HepG2 (cell line): Measurements from ENCODE around the gene CCS. TPM values are rescaled to one million over a fixed set of nuclear protein-coding genes. Genes with fewer than 3 reads are reported as not detected.

ENCODE experiments used
- AGO1 ChIP-seq: fragments of 200-400 bp; formaldehyde crosslinking; IDR thresholded peaks from 2 replicates; pipeline ENCODE4 v1.6.1; 2017; ENCODE audit warnings: mild to moderate bottlenecking, low read depth, low read length, moderate library complexity; ENCODE audit not compliant: poor library complexity, severe bottlenecking
- AGO2 ChIP-seq: fragments of 200-400 bp; formaldehyde crosslinking; optimal IDR thresholded peaks from 2 replicates; pipeline ENCODE3; 2017; ENCODE audit warnings: mild to moderate bottlenecking, low read depth, low read length, moderate library complexity
- GATAD2A ChIP-seq: IDR thresholded peaks from 2 replicates; pipeline ENCODE4 v1.6.1; 2016
- HNRNPH1 ChIP-seq: fragments of 200-400 bp; formaldehyde crosslinking; optimal IDR thresholded peaks from 2 replicates; pipeline ENCODE3; 2017; ENCODE audit warnings: mild to moderate bottlenecking, low read depth, low read length
- NR2F2 ChIP-seq: IDR thresholded peaks from 2 replicates; pipeline ENCODE4 v1.6.1; 2012; ENCODE audit warnings: low read depth, inconsistent platforms, borderline replicate concordance
- PHF8 ChIP-seq: sonication (generic); formaldehyde crosslinking; IDR thresholded peaks from 2 replicates; pipeline ENCODE4 v1.5.0; 2020; ENCODE audit warnings: missing genetic modification reagents
- PTBP1 ChIP-seq: fragments of 200-400 bp; formaldehyde crosslinking; IDR thresholded peaks from 2 replicates; pipeline ENCODE4 v1.6.1; 2018; ENCODE audit warnings: low read length, low read depth; ENCODE audit not compliant: poor library complexity, severe bottlenecking
- SIN3B ChIP-seq: fragments of 150-350 bp; IDR thresholded peaks from 2 replicates; pipeline ENCODE4 v1.6.1; 2014; ENCODE audit warnings: low read length
- SIX4 ChIP-seq: sonication (generic); formaldehyde crosslinking; IDR thresholded peaks from 2 replicates; pipeline ENCODE4 v1.4.0; 2020; ENCODE audit warnings: missing genetic modification reagents
- ZFP36 ChIP-seq: fragments of 150-350 bp; IDR thresholded peaks from 2 replicates; pipeline ENCODE4 v1.6.1; 2018; ENCODE audit warnings: borderline replicate concordance, low read length, low read depth; ENCODE audit not compliant: partially characterized antibody
- ZFP41 ChIP-seq: sonication (generic); formaldehyde crosslinking; IDR thresholded peaks from 2 replicates; pipeline ENCODE4 v1.4.0; 2020; ENCODE audit warnings: mild to moderate bottlenecking, missing genetic modification reagents, borderline replicate concordance
- ZMYM3 ChIP-seq: sonication (generic); formaldehyde crosslinking; IDR thresholded peaks from 2 replicates; pipeline ENCODE4 v1.5.1; 2020; ENCODE audit warnings: mild to moderate bottlenecking, missing genetic modification reagents
- ZNF570 ChIP-seq: sonication (generic); formaldehyde crosslinking; IDR thresholded peaks from 2 replicates; pipeline ENCODE4 v1.4.0; 2020; ENCODE audit warnings: mild to moderate bottlenecking, missing genetic modification reagents, borderline replicate concordance
- ZNF713 ChIP-seq: sonication (generic); formaldehyde crosslinking; IDR thresholded peaks from 2 replicates; pipeline ENCODE4 v1.4.0; 2020; ENCODE audit warnings: mild to moderate bottlenecking, missing genetic modification reagents
- ZSCAN20 ChIP-seq: sonication (generic); formaldehyde crosslinking; IDR thresholded peaks from 2 replicates; pipeline ENCODE4 v1.4.0; 2020; ENCODE audit warnings: missing genetic modification reagents, mild to moderate bottlenecking, borderline replicate concordance
- ZSCAN9 ChIP-seq: IDR thresholded peaks from 2 replicates; pipeline ENCODE4 v1.6.1; 2016; ENCODE audit warnings: borderline replicate concordance
- polyA plus RNA-seq, 8 experiments: library from polyadenylated mRNA; depleted of rRNA in 3 of 8; stranded (reverse) in 7 of 8; unstranded in 1 of 8; fragments of >200 nt; fragmentation: Illumina TruSeq in 4 of 8; extraction: Trizol in 4 of 8; gene quantifications; 2 replicates each; pipeline versions ENCODE4 v1.2.1 to v1.2.3, GENCODE V29; 2011 to 2016; ENCODE audit warnings: low read depth in 4 of 8, missing spikeins in 1 of 8, mixed read lengths in 1 of 8; ENCODE audit not compliant: insufficient read depth in 1 of 8
- total RNA-seq, 5 experiments: library from RNA; depleted of rRNA; stranded (reverse); fragments of >200 nt; fragmentation: Illumina TruSeq; extraction: Trizol; gene quantifications; 2 replicates each; pipeline ENCODE4 v1.2.3, GENCODE V29; 2016; ENCODE audit warnings: low read depth in 1 of 5
- TF ChIP-seq, protein P1 (sequence below): sonication (generic); formaldehyde crosslinking; IDR thresholded peaks from 2 replicates; pipeline ENCODE4 v1.5.0; 2020; ENCODE audit warnings: missing genetic modification reagents
- TF ChIP-seq, protein P2 (sequence below): sonication (generic); formaldehyde crosslinking; IDR thresholded peaks from 2 replicates; pipeline ENCODE4 v1.4.0; 2020; ENCODE audit warnings: mild to moderate bottlenecking, missing genetic modification reagents
- TF ChIP-seq, protein P3 (sequence below), 2 experiments: sonication (generic) in 1 of 2; formaldehyde crosslinking in 1 of 2; IDR thresholded peaks; 2 replicates each; pipeline versions ENCODE4 v1.4.0 to v1.6.1; 2016 to 2020; ENCODE audit warnings: borderline replicate concordance in 1 of 2, low read depth in 1 of 2, mild to moderate bottlenecking in 1 of 2, missing genetic modification reagents in 1 of 2
- TF ChIP-seq, protein P4 (sequence below): sonication (generic); formaldehyde crosslinking; IDR thresholded peaks from 2 replicates; pipeline ENCODE4 v1.9.0; 2022; ENCODE audit warnings: low read depth, missing genetic modification reagents

Gene CCS
- total and polyA plus RNA-seq, 2 of the 13 experiments (the other 11 are each of a cell fraction or from before 2014, with no cell fraction given): 25.4 to 44.6 TPM

DNA sequence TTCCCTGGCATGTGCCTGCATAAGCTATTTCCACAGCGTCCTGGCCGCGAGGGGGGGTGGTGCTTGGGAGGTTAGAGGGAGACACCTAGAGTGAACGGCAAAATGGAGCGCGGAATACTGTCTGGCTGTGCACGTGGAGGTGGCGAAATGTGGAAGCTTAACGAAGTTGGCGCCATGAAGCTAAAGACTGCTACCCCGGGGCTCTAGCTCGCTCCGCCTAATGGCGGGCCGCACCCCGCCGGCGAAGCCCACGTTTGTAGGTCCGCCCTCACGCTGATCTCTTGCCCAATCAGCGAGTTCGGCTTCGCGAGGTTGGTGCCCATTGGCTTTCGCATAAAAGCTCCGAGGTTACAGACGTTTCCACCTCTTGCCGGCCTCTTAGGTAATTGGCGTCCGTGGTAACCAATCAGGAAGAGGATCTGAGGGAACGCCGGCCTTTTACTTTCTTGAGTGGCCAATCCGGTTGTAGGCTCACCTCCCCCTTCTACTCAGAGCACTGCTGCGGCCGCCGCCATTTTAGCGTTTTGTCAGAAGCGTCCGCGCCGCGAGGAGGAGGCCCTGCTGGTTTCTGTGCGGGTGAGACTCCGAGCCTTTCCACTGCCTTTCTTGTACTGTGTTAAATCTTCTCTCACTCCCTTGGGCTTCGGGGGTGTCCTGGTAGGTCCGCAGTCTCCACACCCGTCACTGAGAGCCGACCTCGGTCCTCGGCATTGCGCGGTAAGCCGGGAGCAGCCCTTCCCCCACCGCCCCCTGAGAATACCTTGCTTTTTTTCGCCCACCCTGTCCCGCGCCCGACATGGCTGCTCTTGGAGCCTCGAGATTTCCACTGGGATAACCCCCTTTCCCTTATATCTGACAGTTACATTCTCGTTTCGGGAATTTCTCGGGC is 45.4 kb downstream of the CCS start, which contains the start of gene RBM4 (continued):
- TF ChIP-seq HNRNPH1 (no peak), AGO2 (peak; percentile 99), SIN3B (no peak; the same call in 1 of the 2 replicates), ZFP41 (CRISPR knock-in tag) (no peak), ZNF570 (CRISPR knock-in tag) (no peak), GATAD2A (CRISPR knock-in tag) (no peak), ZMYM3 (no peak), PHF8 (CRISPR knock-in tag) (peak; percentile 80), NR2F2 (no peak), PTBP1 (no peak), ZSCAN20 (no peak), ZFP36 (no peak), SIX4 (CRISPR knock-in tag) (no peak), ZNF713 (CRISPR knock-in tag) (no peak), ZSCAN9 (CRISPR knock-in tag) (peak; percentile 64; the same call in 1 of the 2 replicates), AGO1 (peak; percentile 93)
- TF ChIP-seq, protein P1, sequence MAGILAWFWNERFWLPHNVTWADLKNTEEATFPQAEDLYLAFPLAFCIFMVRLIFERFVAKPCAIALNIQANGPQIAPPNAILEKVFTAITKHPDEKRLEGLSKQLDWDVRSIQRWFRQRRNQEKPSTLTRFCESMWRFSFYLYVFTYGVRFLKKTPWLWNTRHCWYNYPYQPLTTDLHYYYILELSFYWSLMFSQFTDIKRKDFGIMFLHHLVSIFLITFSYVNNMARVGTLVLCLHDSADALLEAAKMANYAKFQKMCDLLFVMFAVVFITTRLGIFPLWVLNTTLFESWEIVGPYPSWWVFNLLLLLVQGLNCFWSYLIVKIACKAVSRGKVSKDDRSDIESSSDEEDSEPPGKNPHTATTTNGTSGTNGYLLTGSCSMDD (CRISPR knock-in tag): no peak
- TF ChIP-seq, protein P2, sequence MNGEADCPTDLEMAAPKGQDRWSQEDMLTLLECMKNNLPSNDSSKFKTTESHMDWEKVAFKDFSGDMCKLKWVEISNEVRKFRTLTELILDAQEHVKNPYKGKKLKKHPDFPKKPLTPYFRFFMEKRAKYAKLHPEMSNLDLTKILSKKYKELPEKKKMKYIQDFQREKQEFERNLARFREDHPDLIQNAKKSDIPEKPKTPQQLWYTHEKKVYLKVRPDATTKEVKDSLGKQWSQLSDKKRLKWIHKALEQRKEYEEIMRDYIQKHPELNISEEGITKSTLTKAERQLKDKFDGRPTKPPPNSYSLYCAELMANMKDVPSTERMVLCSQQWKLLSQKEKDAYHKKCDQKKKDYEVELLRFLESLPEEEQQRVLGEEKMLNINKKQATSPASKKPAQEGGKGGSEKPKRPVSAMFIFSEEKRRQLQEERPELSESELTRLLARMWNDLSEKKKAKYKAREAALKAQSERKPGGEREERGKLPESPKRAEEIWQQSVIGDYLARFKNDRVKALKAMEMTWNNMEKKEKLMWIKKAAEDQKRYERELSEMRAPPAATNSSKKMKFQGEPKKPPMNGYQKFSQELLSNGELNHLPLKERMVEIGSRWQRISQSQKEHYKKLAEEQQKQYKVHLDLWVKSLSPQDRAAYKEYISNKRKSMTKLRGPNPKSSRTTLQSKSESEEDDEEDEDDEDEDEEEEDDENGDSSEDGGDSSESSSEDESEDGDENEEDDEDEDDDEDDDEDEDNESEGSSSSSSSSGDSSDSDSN: peak; percentile 46
- TF ChIP-seq, protein P3, sequence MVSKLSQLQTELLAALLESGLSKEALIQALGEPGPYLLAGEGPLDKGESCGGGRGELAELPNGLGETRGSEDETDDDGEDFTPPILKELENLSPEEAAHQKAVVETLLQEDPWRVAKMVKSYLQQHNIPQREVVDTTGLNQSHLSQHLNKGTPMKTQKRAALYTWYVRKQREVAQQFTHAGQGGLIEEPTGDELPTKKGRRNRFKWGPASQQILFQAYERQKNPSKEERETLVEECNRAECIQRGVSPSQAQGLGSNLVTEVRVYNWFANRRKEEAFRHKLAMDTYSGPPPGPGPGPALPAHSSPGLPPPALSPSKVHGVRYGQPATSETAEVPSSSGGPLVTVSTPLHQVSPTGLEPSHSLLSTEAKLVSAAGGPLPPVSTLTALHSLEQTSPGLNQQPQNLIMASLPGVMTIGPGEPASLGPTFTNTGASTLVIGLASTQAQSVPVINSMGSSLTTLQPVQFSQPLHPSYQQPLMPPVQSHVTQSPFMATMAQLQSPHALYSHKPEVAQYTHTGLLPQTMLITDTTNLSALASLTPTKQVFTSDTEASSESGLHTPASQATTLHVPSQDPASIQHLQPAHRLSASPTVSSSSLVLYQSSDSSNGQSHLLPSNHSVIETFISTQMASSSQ (IDR thresholded peaks at IDR 0.05; ENCODE audit: low read depth): no peak
- TF ChIP-seq, protein P3 (CRISPR knock-in tag; IDR thresholded peaks at IDR 0.05; ENCODE audit: borderline replicate concordance): no peak
- TF ChIP-seq, protein P4, sequence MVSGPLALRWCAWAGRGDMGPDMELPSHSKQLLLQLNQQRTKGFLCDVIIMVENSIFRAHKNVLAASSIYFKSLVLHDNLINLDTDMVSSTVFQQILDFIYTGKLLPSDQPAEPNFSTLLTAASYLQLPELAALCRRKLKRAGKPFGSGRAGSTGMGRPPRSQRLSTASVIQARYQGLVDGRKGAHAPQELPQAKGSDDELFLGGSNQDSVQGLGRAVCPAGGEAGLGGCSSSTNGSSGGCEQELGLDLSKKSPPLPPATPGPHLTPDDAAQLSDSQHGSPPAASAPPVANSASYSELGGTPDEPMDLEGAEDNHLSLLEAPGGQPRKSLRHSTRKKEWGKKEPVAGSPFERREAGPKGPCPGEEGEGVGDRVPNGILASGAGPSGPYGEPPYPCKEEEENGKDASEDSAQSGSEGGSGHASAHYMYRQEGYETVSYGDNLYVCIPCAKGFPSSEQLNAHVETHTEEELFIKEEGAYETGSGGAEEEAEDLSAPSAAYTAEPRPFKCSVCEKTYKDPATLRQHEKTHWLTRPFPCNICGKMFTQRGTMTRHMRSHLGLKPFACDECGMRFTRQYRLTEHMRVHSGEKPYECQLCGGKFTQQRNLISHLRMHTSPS (CRISPR knock-in tag): no peak
